Tibial artery (tissue), 4 donors: ENCODE data around the gene UVSSA.

Experiments used
- DNase-seq, 2 donors: peaks; one replicate each; pipeline ENCODE4 v3.0.0-alpha.2; 2019
- H3K27ac ChIP-seq, 2 donors: fragments of 200-600 bp; sonication (generic) in 1 of 2; 1 replicate in 1 of 2; 2 replicates in 1 of 2; pipeline ENCODE4 v1.5.1; 2018 to 2019; ENCODE audit warnings: mild to moderate bottlenecking in 1 of 2
- H3K27me3 ChIP-seq, 2 donors: fragments of 200-600 bp; sonication (generic) in 1 of 2; one replicate each; pipeline versions ENCODE4 v1.5.1 to v1.6.0; 2016 to 2019
- H3K36me3 ChIP-seq, 3 donors: fragments of 200-600 bp; sonication (generic) in 2 of 3; one replicate each; pipeline ENCODE4 v1.5.1; 2016 to 2019; ENCODE audit warnings: mild to moderate bottlenecking in 2 of 3
- H3K4me1 ChIP-seq, 4 donors: fragments of 200-600 bp; sonication (generic) in 2 of 4; 1 replicate in 3 of 4; 2 replicates in 1 of 4; pipeline ENCODE4 v1.5.1; 2016 to 2019
- H3K4me3 ChIP-seq, 2 donors: fragments of 200-600 bp; sonication (generic) in 1 of 2; 1 replicate in 1 of 2; 2 replicates in 1 of 2; pipeline ENCODE4 v1.5.1; 2018 to 2019; ENCODE audit warnings: mild to moderate bottlenecking in 2 of 2
- H3K9me3 ChIP-seq, 3 donors: fragments of 200-600 bp; sonication (generic) in 1 of 3; one replicate each; pipeline ENCODE4 v1.5.1; 2016 to 2019
- CTCF ChIP-seq, 2 experiments: fragments of 200-600 bp in 1 of 2; fragments of 450-650 bp in 1 of 2; IDR thresholded peaks; one replicate each; pipeline ENCODE4 v1.5.1; 2017 to 2019; ENCODE audit warnings: antibody characterized with exemption in 2 of 2, mild to moderate bottlenecking in 1 of 2, moderate library complexity in 1 of 2
- intact Hi-C: fragments of 100-400 bp; cut with DNase I; formaldehyde crosslinking; loops from one replicate; pipeline ENCODE4 v1.15.0; 2023; ENCODE audit warnings: low total_unique reads

Gene UVSSA

GRCh38 chr4:1365271-1366178 lies 18.5 kb downstream of the UVSSA start:
- intact Hi-C loops = loop anchor here (1.0 kb wide), 1 partner anchor 199 kb away; no protein-coding TSS in a partner anchor
- Histone ChIP-seq H3K9me3 (no peaks in the 10 kb centered on the region), H3K27ac (no peak overlapping the region), H3K27me3 (no peaks in the 10 kb centered on the region), H3K36me3 (peaks cover 10 to 50% (median 31%) of the 10 kb centered on the region in 3 donors), H3K4me3 (no peak overlapping the region), H3K4me1 (peaks cover 0 to 7% (median 0%) of the 10 kb centered on the region in 4 donors)
- no peak for DNase-seq
- no peak for TF ChIP-seq CTCF (IDR thresholded peaks at IDR 0.05)

- no peak for TF ChIP-seq CTCF (IDR thresholded peaks at IDR 0.05)
- Histone ChIP-seq H3K27me3 (no peaks in the 10 kb centered on the region), H3K27ac (no peak overlapping the region), H3K4me3 (no peak overlapping the region), H3K4me1 (peaks cover 0 to 7% (median 0%) of the 10 kb centered on the region in 4 donors), H3K9me3 (no peaks in the 10 kb centered on the region), H3K36me3 (peaks cover 15 to 55% (median 42%) of the 10 kb centered on the region in 3 donors)
- DNase-seq = peak in 1 of 2 donors; percentile 54
- intact Hi-C loops = loop anchor here (1.0 kb wide), 1 partner anchor 198 kb away; no protein-coding TSS in a partner anchor
Measured at GRCh38 chr4:1366371-1367229, 19.6 kb downstream of the UVSSA start.

GRCh38 chr4:1367230-1367935 lies 20.4 kb downstream of the UVSSA start:
- TF ChIP-seq CTCF (IDR thresholded peaks at IDR 0.05) = no peak
- intact Hi-C loops = no loop called here
- H3K9me3 ChIP-seq = no peaks in the 10 kb centered on the region
- peaks cover 0 to 7% (median 0%) of the 10 kb centered on the region in 4 donors for H3K4me1 ChIP-seq
- no peak overlapping the region for H3K27ac ChIP-seq
- H3K36me3 ChIP-seq = peaks cover 18 to 62% (median 48%) of the 10 kb centered on the region in 3 donors
- no peaks in the 10 kb centered on the region for H3K27me3 ChIP-seq
- DNase-seq = peak in 1 of 2 donors; percentile 59
- no peak overlapping the region for H3K4me3 ChIP-seq

GRCh38 chr4:1367936-1368289 lies 20.9 kb downstream of the UVSSA start:
- Histone ChIP-seq H3K36me3 (peaks cover 18 to 67% (median 48%) of the 10 kb centered on the region in 3 donors), H3K9me3 (no peaks in the 10 kb centered on the region), H3K27me3 (no peaks in the 10 kb centered on the region), H3K4me3 (no peak overlapping the region), H3K4me1 (peaks cover 0 to 7% (median 0%) of the 10 kb centered on the region in 4 donors), H3K27ac (no peak overlapping the region)
- no peak for TF ChIP-seq CTCF (IDR thresholded peaks at IDR 0.05)
- intact Hi-C loops = no loop called here
- DNase-seq = no peak
